Sigmoid colon (tissue), 4 donors: Measurements from ENCODE around the gene WSCD1.

Source experiments
- CTCF ChIP-seq, 4 experiments: fragments of 450-650 bp in 3 of 4; fragments of 200-600 bp in 1 of 4; IDR thresholded peaks; one replicate each; pipeline ENCODE4 v1.5.1; 2016 to 2019; ENCODE audit warnings: antibody characterized with exemption in 4 of 4, mild to moderate bottlenecking in 3 of 4, moderate library complexity in 2 of 4
- POLR2AphosphoS5 ChIP-seq, 4 donors: sonication (generic); formaldehyde crosslinking; IDR thresholded peaks; one replicate each; pipeline ENCODE4 v1.6.1; 2017; ENCODE audit warnings: antibody characterized with exemption in 4 of 4

- TF ChIP-seq CTCF (IDR thresholded peaks at IDR 0.05) (no peak), POLR2AphosphoS5 (IDR thresholded peaks at IDR 0.05) (no peak)
These were observed 25.3 kb downstream of the WSCD1 start for GRCh38 chr17:6095501-6095900.
